ENCODE results near the gene SPACA9.

The SPACA9 gene

GRCh38 chr9:132854832-132855231, 23.9 kb upstream of the SPACA9 start:
- no peak for TF ChIP-seq CTCF (IDR thresholded peaks at IDR 0.05; ENCODE audit: control insufficient read depth, extremely low read depth, insufficient read depth)
- no peak overlapping the region for H3K4me3 ChIP-seq (ENCODE audit: low read depth, low read length)
- DNase-seq (ENCODE audit: low read depth): no peak

- no peak for DNase-seq (ENCODE audit: low read depth)
- no peak for TF ChIP-seq CTCF (IDR thresholded peaks at IDR 0.05; ENCODE audit: control insufficient read depth, extremely low read depth, insufficient read depth)
- H3K4me3 ChIP-seq (ENCODE audit: low read depth, low read length): no peak overlapping the region
These were observed 22.8 kb upstream of the SPACA9 start for GRCh38 chr9:132855904-132856303.

- TF ChIP-seq CTCF (IDR thresholded peaks at IDR 0.05; ENCODE audit: control insufficient read depth, extremely low read depth, insufficient read depth): no peak
- no peak overlapping the region for H3K4me3 ChIP-seq (ENCODE audit: low read depth, low read length)
- no peak for DNase-seq (ENCODE audit: low read depth)
These were observed 21.7 kb upstream of the SPACA9 start for GRCh38 chr9:132857031-132857430.

- no peak for DNase-seq (ENCODE audit: low read depth)
- H3K4me3 ChIP-seq (ENCODE audit: low read depth, low read length): no peak overlapping the region
- no peak for TF ChIP-seq CTCF (IDR thresholded peaks at IDR 0.05; ENCODE audit: control insufficient read depth, extremely low read depth, insufficient read depth)
These were observed 20.9 kb upstream of the SPACA9 start for GRCh38 chr9:132857616-132858342.

GRCh38 chr9:132858751-132859150, 19.9 kb upstream of the SPACA9 start:
- no peak for TF ChIP-seq CTCF (IDR thresholded peaks at IDR 0.05; ENCODE audit: control insufficient read depth, extremely low read depth, insufficient read depth)
- no peak overlapping the region for H3K4me3 ChIP-seq (ENCODE audit: low read depth, low read length)
- DNase-seq (ENCODE audit: low read depth): peak; percentile 30

- H3K4me3 ChIP-seq (ENCODE audit: low read depth, low read length): no peak overlapping the region
- TF ChIP-seq CTCF (IDR thresholded peaks at IDR 0.05; ENCODE audit: control insufficient read depth, extremely low read depth, insufficient read depth): no peak
- no peak for DNase-seq (ENCODE audit: low read depth)
These were observed 17.0 kb upstream of the SPACA9 start for GRCh38 chr9:132861666-132862065.

- no peak for TF ChIP-seq CTCF (IDR thresholded peaks at IDR 0.05; ENCODE audit: control insufficient read depth, extremely low read depth, insufficient read depth)
These were observed 16.2 kb upstream of the SPACA9 start for GRCh38 chr9:132862533-132862932.

More at GRCh38 chr9:132862533-132862932, 16.2 kb upstream of the SPACA9 start:
- H3K4me3 ChIP-seq (ENCODE audit: low read depth, low read length): no peak overlapping the region
- no peak for DNase-seq (ENCODE audit: low read depth)
